ENCODE results near the gene XRCC4.

XRCC4 gene

GRCh38 chr5:83220331-83220730 is 143.0 kb downstream of the XRCC4 start:
- no peak overlapping the region for H3K9ac ChIP-seq (ENCODE audit: low read length)
- no peaks in the 10 kb centered on the region for H3K27me3 ChIP-seq (ENCODE audit: control insufficient read depth, insufficient read depth, low read length)
- H3K4me1 ChIP-seq (ENCODE audit: control insufficient read depth, insufficient read depth, low read length) = peaks cover 8% of the 10 kb centered on the region; the same call in 1 of the 2 replicates
- H3K36me3 ChIP-seq (ENCODE audit: control insufficient read depth, insufficient read depth, low read length) = no peaks in the 10 kb centered on the region
- no peak overlapping the region for H3K27ac ChIP-seq (ENCODE audit: low read depth, low read length)
- no peak overlapping the region for H3K4me3 ChIP-seq (ENCODE audit: low read depth, low read length)
- no peaks in the 10 kb centered on the region for H3K9me3 ChIP-seq (ENCODE audit: control insufficient read depth, insufficient read depth, low read depth, low read length)

DNA sequence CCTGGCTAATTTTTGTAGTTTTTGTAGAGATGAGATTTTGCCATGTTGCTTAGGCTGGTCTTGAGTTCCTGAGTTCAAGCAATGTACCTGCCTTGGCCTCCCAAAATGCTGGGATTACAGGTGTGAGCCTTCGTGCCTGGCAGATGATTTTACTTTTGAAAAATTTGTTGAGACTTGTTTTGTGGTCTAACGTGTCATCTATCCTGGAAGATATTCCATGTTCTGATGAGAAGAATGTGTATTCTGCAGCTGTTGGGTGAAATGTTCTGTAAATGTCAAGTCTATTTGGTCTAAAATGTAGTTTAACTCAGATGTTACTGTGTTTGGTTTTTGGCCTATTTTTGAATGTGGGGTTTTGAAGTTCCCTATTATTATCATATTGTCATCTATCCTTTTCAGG is 145.6 kb downstream of the XRCC4 start:
- Histone ChIP-seq H3K36me3 (ENCODE audit: control insufficient read depth, insufficient read depth, low read length) (no peaks in the 10 kb centered on the region), H3K4me3 (ENCODE audit: low read depth, low read length) (no peak overlapping the region), H3K27ac (ENCODE audit: low read depth, low read length) (no peak overlapping the region), H3K4me1 (ENCODE audit: control insufficient read depth, insufficient read depth, low read length) (peaks cover 16% of the 10 kb centered on the region; the same call in 1 of the 2 replicates), H3K9ac (ENCODE audit: low read length) (no peak overlapping the region), H3K27me3 (ENCODE audit: control insufficient read depth, insufficient read depth, low read length) (no peaks in the 10 kb centered on the region), H3K9me3 (ENCODE audit: control insufficient read depth, insufficient read depth, low read depth, low read length) (no peaks in the 10 kb centered on the region)

DNA sequence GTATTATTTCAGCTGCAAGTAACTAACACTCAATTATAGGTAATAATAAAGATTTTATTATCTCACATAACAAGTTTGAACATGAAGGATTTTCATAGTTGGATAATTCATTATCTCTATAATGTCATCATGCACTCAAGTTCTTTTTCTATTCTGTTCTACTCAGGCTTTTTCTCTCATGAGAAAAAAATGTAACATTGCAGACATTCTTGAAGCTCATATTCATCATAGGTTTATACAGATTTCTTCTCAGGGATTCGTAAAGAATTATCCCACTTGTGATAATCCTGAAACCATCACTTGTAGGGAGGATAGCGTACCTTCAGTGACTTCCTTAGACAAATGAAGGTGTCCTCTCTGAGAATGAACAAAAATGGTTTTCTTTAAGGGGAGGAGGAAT is 150.3 kb downstream of the XRCC4 start:
- no peak overlapping the region for H3K27ac ChIP-seq (ENCODE audit: low read depth, low read length)
- H3K9ac ChIP-seq (ENCODE audit: low read length) = no peak overlapping the region
- H3K27me3 ChIP-seq (ENCODE audit: control insufficient read depth, insufficient read depth, low read length) = no peaks in the 10 kb centered on the region
- H3K4me3 ChIP-seq (ENCODE audit: low read depth, low read length) = no peak overlapping the region
- peaks cover 16% of the 10 kb centered on the region; the same call in 1 of the 2 replicates for H3K4me1 ChIP-seq (ENCODE audit: control insufficient read depth, insufficient read depth, low read length)
- H3K36me3 ChIP-seq (ENCODE audit: control insufficient read depth, insufficient read depth, low read length) = no peaks in the 10 kb centered on the region
- no peaks in the 10 kb centered on the region for H3K9me3 ChIP-seq (ENCODE audit: control insufficient read depth, insufficient read depth, low read depth, low read length)

DNA sequence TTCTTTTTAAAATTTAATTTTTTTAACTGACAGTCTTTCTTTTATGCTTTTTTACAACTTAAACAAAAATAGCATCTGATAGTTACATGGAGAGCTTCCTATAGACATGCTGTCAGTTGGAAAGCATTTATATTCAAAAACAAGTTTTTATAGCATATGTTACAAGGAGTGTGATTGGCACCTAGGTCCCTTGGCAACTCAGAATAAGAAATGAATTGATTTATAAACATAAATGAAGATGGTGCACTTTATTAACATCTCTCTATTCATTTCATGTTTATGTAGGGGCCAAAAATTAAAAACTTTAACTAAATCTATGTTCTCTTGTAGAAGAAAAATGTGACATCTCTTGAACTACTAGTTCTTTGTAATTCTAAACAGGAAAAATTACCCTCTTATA is 153.2 kb downstream of the XRCC4 start:
- Histone ChIP-seq H3K9ac (ENCODE audit: low read length) (no peak overlapping the region), H3K4me3 (ENCODE audit: low read depth, low read length) (no peak overlapping the region), H3K27me3 (ENCODE audit: control insufficient read depth, insufficient read depth, low read length) (no peaks in the 10 kb centered on the region), H3K36me3 (ENCODE audit: control insufficient read depth, insufficient read depth, low read length) (no peaks in the 10 kb centered on the region), H3K9me3 (ENCODE audit: control insufficient read depth, insufficient read depth, low read depth, low read length) (no peaks in the 10 kb centered on the region), H3K27ac (ENCODE audit: low read depth, low read length) (no peak overlapping the region), H3K4me1 (ENCODE audit: control insufficient read depth, insufficient read depth, low read length) (peaks cover 8% of the 10 kb centered on the region; the same call in 1 of the 2 replicates)

GRCh38 chr5:83244516-83244915 is 167.2 kb downstream of the XRCC4 start:
- Histone ChIP-seq H3K4me1 (ENCODE audit: control insufficient read depth, insufficient read depth, low read length) (no peaks in the 10 kb centered on the region), H3K4me3 (ENCODE audit: low read depth, low read length) (no peak overlapping the region), H3K27me3 (ENCODE audit: control insufficient read depth, insufficient read depth, low read length) (no peaks in the 10 kb centered on the region), H3K36me3 (ENCODE audit: control insufficient read depth, insufficient read depth, low read length) (no peaks in the 10 kb centered on the region), H3K27ac (ENCODE audit: low read depth, low read length) (no peak overlapping the region), H3K9ac (ENCODE audit: low read length) (no peak overlapping the region), H3K9me3 (ENCODE audit: control insufficient read depth, insufficient read depth, low read depth, low read length) (no peaks in the 10 kb centered on the region)

GRCh38 chr5:83245037-83245436 is 167.7 kb downstream of the XRCC4 start:
- Histone ChIP-seq H3K36me3 (ENCODE audit: control insufficient read depth, insufficient read depth, low read length) (no peaks in the 10 kb centered on the region), H3K4me3 (ENCODE audit: low read depth, low read length) (no peak overlapping the region), H3K27ac (ENCODE audit: low read depth, low read length) (no peak overlapping the region), H3K9ac (ENCODE audit: low read length) (no peak overlapping the region), H3K27me3 (ENCODE audit: control insufficient read depth, insufficient read depth, low read length) (no peaks in the 10 kb centered on the region), H3K9me3 (ENCODE audit: control insufficient read depth, insufficient read depth, low read depth, low read length) (no peaks in the 10 kb centered on the region), H3K4me1 (ENCODE audit: control insufficient read depth, insufficient read depth, low read length) (no peaks in the 10 kb centered on the region)

- Histone ChIP-seq H3K27me3 (ENCODE audit: control insufficient read depth, insufficient read depth, low read length) (no peaks in the 10 kb centered on the region), H3K27ac (ENCODE audit: low read depth, low read length) (no peak overlapping the region), H3K4me3 (ENCODE audit: low read depth, low read length) (no peak overlapping the region), H3K9me3 (ENCODE audit: control insufficient read depth, insufficient read depth, low read depth, low read length) (no peaks in the 10 kb centered on the region), H3K36me3 (ENCODE audit: control insufficient read depth, insufficient read depth, low read length) (no peaks in the 10 kb centered on the region), H3K9ac (ENCODE audit: low read length) (no peak overlapping the region), H3K4me1 (ENCODE audit: control insufficient read depth, insufficient read depth, low read length) (no peaks in the 10 kb centered on the region)
These were observed 168.7 kb downstream of the XRCC4 start for GRCh38 chr5:83246071-83246470.

DNA sequence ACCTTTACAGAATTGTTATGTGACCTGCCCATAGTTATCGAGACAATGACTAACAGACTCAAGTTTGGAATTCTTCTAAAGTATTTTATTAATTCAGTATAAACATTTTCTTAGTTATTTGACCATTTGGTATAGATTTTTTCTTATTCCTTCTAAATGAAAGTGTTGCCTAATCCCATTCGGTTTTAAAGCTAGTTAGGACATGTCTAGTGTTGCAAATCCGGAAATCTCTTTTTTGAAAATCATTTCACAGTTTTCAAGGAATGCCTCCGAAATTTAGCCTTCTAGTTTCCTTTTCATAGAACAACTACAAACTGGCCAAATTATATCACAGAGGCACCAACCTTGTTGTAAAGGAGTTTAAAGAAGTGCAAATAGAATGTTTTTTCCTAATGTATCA is 171.8 kb downstream of the XRCC4 start:
- no peaks in the 10 kb centered on the region for H3K36me3 ChIP-seq (ENCODE audit: control insufficient read depth, insufficient read depth, low read length)
- no peak overlapping the region for H3K9ac ChIP-seq (ENCODE audit: low read length)
- no peak overlapping the region for H3K4me3 ChIP-seq (ENCODE audit: low read depth, low read length)
- H3K27ac ChIP-seq (ENCODE audit: low read depth, low read length) = no peak overlapping the region
- no peaks in the 10 kb centered on the region for H3K27me3 ChIP-seq (ENCODE audit: control insufficient read depth, insufficient read depth, low read length)
- H3K9me3 ChIP-seq (ENCODE audit: control insufficient read depth, insufficient read depth, low read depth, low read length) = no peaks in the 10 kb centered on the region
- H3K4me1 ChIP-seq (ENCODE audit: control insufficient read depth, insufficient read depth, low read length) = no peaks in the 10 kb centered on the region

- H3K4me3 ChIP-seq (ENCODE audit: low read depth, low read length) = no peak overlapping the region
- H3K9ac ChIP-seq (ENCODE audit: low read length) = no peak overlapping the region
- 0 out of 2 replicates have a peak, but pooled peaks cover 4% of the 10 kb centered on the region for H3K4me1 ChIP-seq (ENCODE audit: control insufficient read depth, insufficient read depth, low read length)
- H3K27ac ChIP-seq (ENCODE audit: low read depth, low read length) = no peak overlapping the region
- H3K27me3 ChIP-seq (ENCODE audit: control insufficient read depth, insufficient read depth, low read length) = no peaks in the 10 kb centered on the region
- no peaks in the 10 kb centered on the region for H3K36me3 ChIP-seq (ENCODE audit: control insufficient read depth, insufficient read depth, low read length)
- H3K9me3 ChIP-seq (ENCODE audit: control insufficient read depth, insufficient read depth, low read depth, low read length) = no peaks in the 10 kb centered on the region
These were observed 174.5 kb downstream of the XRCC4 start for GRCh38 chr5:83251849-83252248.

DNA sequence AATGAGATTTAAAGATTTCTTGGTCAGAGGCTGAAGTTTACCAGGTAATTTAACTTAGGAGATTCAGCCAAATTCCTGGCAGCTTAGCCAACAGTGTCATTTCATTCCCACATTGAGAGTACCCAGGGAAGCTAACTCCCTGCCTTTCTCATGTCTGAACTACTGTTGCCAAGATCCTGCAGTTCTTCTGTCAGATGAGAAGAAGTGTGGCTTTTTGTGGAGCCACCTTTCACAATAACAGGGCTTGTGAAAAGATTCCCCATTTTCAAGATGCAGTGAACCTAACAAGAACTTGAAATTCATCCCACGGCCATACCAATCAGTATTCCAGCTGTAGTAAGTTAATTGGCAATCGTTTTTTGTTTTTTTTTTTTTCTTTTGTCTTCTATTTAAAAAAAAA is 176.4 kb downstream of the XRCC4 start:
- no peaks in the 10 kb centered on the region for H3K36me3 ChIP-seq (ENCODE audit: control insufficient read depth, insufficient read depth, low read length)
- 0 out of 2 replicates have a peak, but pooled peaks cover 4% of the 10 kb centered on the region for H3K4me1 ChIP-seq (ENCODE audit: control insufficient read depth, insufficient read depth, low read length)
- H3K9ac ChIP-seq (ENCODE audit: low read length) = no peak overlapping the region
- no peaks in the 10 kb centered on the region for H3K27me3 ChIP-seq (ENCODE audit: control insufficient read depth, insufficient read depth, low read length)
- no peak overlapping the region for H3K4me3 ChIP-seq (ENCODE audit: low read depth, low read length)
- no peak overlapping the region for H3K27ac ChIP-seq (ENCODE audit: low read depth, low read length)
- H3K9me3 ChIP-seq (ENCODE audit: control insufficient read depth, insufficient read depth, low read depth, low read length) = no peaks in the 10 kb centered on the region

DNA sequence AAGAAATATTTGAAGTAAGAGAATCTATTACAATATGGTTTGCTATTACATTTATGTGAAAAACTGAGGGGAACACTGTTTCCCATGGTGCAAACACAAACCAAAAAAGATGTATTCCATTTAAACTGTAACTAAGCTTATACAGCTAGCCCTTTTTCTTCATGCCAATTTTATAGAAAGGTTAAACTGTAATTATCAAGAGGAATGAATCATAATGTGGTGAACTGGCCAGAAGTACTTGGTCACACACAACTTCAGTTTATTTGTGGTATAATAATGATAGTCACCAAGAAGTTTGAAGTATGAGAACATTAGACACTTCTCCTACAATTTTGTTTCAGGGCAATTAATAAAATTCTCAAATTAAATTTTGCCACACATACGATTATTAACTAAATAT is 177.9 kb downstream of the XRCC4 start:
- no peaks in the 10 kb centered on the region for H3K9me3 ChIP-seq (ENCODE audit: control insufficient read depth, insufficient read depth, low read depth, low read length)
- no peaks in the 10 kb centered on the region for H3K36me3 ChIP-seq (ENCODE audit: control insufficient read depth, insufficient read depth, low read length)
- no peak overlapping the region for H3K27ac ChIP-seq (ENCODE audit: low read depth, low read length)
- 0 out of 2 replicates have a peak, but pooled peaks cover 4% of the 10 kb centered on the region for H3K4me1 ChIP-seq (ENCODE audit: control insufficient read depth, insufficient read depth, low read length)
- H3K4me3 ChIP-seq (ENCODE audit: low read depth, low read length) = no peak overlapping the region
- H3K9ac ChIP-seq (ENCODE audit: low read length) = no peak overlapping the region
- no peaks in the 10 kb centered on the region for H3K27me3 ChIP-seq (ENCODE audit: control insufficient read depth, insufficient read depth, low read length)
